ENCODE measurements around the gene EGFL8. TPM values are rescaled to one million over a fixed set of nuclear protein-coding genes. Genes with fewer than 3 reads are reported as not detected.

EGFL8 gene
- total and polyA plus RNA-seq, 2 of the 8 experiments (the other 6 are each of a cell fraction or from before 2014, with no cell fraction given), result 5.0 to 9.2 TPM

DNA sequence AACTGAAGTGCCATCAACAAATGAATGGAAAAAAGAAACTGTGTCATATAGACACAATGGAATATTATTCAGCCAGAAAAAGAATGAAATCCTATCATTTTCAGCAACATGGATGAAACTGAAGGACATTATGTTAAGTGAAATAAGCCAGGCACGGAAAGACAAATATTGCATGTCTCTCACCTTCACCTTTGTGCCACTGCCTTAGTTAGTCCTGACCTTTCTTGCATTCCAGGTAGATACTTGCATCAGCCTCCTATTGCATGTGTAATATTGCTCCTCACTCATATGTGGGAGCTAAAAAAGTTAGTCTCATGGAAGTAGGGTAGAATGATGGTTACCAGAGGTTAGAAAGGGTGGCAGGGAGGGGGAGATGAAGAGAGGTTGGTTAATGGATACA lies 44.6 kb downstream of the EGFL8 start:
- TF ChIP-seq NANOG (IDR thresholded peaks at IDR 0.05; ENCODE audit: insufficient read depth, low read depth, low read length, poor library complexity, severe bottlenecking) (no peak), SAP30 (IDR thresholded peaks at IDR 0.05; ENCODE audit: insufficient read depth, insufficient replicate concordance, low read length) (no peak), HDAC2 (IDR thresholded peaks at IDR 0.05; ENCODE audit: borderline replicate concordance in 1 of 2, low read depth in 2 of 2, low read length in 2 of 2) (no peak), KDM1A (IDR thresholded peaks at IDR 0.05; ENCODE audit: borderline replicate concordance, low read length) (no peak), SUZ12 (IDR thresholded peaks at IDR 0.05; ENCODE audit: low read length) (no peak), SIX5 (IDR thresholded peaks at IDR 0.05; ENCODE audit: low read depth, low read length) (no peak)
- H2BK15ac ChIP-seq (ENCODE audit: low read length), result no peak overlapping the region
- H2BK12ac ChIP-seq (ENCODE audit: low read depth, low read length), result no peak overlapping the region
- no peak overlapping the region for H3K14ac ChIP-seq (ENCODE audit: insufficient read length)
- no peak overlapping the region for H3K4me2 ChIP-seq (ENCODE audit: insufficient read depth in 1 of 2, low read depth in 2 of 2, low read length in 2 of 2)
- H4K20me1 ChIP-seq (replicated peaks in 1 of 2; ENCODE audit: control insufficient read depth in 1 of 2, insufficient read depth in 2 of 2, low read length in 2 of 2), result no peaks in the 10 kb centered on the region
- no peak overlapping the region for H3K23ac ChIP-seq (ENCODE audit: insufficient read length)
- H3K27me3 ChIP-seq (replicated peaks in 1 of 4; ENCODE audit: control insufficient read depth in 3 of 4, extremely low read depth in 1 of 4, insufficient read depth in 3 of 4, low read length in 3 of 4), result no peaks in the 10 kb centered on the region
- no peaks in the 10 kb centered on the region for H3K79me2 ChIP-seq (ENCODE audit: control insufficient read depth in 1 of 2, insufficient read depth in 2 of 2, low read length in 2 of 2)
- no peak overlapping the region for H2BK20ac ChIP-seq (ENCODE audit: low read length)
- no peak overlapping the region for H3K4me3 ChIP-seq (ENCODE audit: extremely low read depth in 1 of 4, insufficient read depth in 2 of 4, low read depth in 3 of 4, low read length in 4 of 4)
- no peak overlapping the region for H2BK120ac ChIP-seq (replicated peaks; ENCODE audit: low read depth, low read length)
- no peaks in the 10 kb centered on the region for H3K23me2 ChIP-seq (ENCODE audit: low read depth, low read length)
- no peak overlapping the region for H3K9ac ChIP-seq (replicated peaks in 1 of 4; ENCODE audit: extremely low read depth in 1 of 4, low read depth in 3 of 4, low read length in 3 of 4)
- FAIRE-seq (no peak), DNase-seq (ENCODE audit: low read depth in 1 of 2, low spot score in 2 of 2) (no peak)
- H2AK5ac ChIP-seq (ENCODE audit: low read depth, low read length), result no peak overlapping the region
- no peak overlapping the region for H4K5ac ChIP-seq (ENCODE audit: insufficient read length, low read depth, low read length)
- H2AFZ ChIP-seq (ENCODE audit: low read length), result no peak overlapping the region
- H3K36me3 ChIP-seq (ENCODE audit: control insufficient read depth in 2 of 4, insufficient read depth in 4 of 4, low read length in 3 of 4), result no peaks in the 10 kb centered on the region
- ChIA-PET POLR2A (ENCODE audit: partially characterized antibody) (no interaction called here), CTCF (ENCODE audit: partially characterized antibody) (no interaction called here)
- H3K9me3 ChIP-seq (ENCODE audit: insufficient read depth in 2 of 2, low read depth in 1 of 2, low read length in 1 of 2), result no peaks in the 10 kb centered on the region
- no peak overlapping the region for H3K56ac ChIP-seq (replicated peaks; ENCODE audit: insufficient read length, low read depth, low read length)
- H2BK5ac ChIP-seq (ENCODE audit: low read depth, low read length), result no peak overlapping the region
- H3K4me1 ChIP-seq (replicated peaks in 1 of 4; ENCODE audit: control insufficient read depth in 3 of 4, insufficient read depth in 4 of 4, low read length in 3 of 4), result no peaks in the 10 kb centered on the region
- H3K18ac ChIP-seq (ENCODE audit: extremely low read depth, low read length), result no peak overlapping the region
- H3K79me1 ChIP-seq (ENCODE audit: low read depth, low read length), result no peaks in the 10 kb centered on the region; the same call in 1 of the 2 replicates
- no peak overlapping the region for H4K8ac ChIP-seq (ENCODE audit: extremely low read depth, insufficient read depth, low read length)
- H3K4ac ChIP-seq (replicated peaks; ENCODE audit: insufficient read length, low read depth, low read length), result no peak overlapping the region
- WGBS, 2 experiments (ENCODE audit: extremely low coverage in 1 of 2, insufficient coverage in 1 of 2, insufficient read length in 1 of 2, insufficient replicate concordance in 2 of 2, low coverage in 1 of 2, low lambda C conversion rate in 2 of 2, missing lambda C conversion rate in 1 of 2), result 96% methylated on average over 1 of the region's 1 CpG; no CpG with 5 or more reads in 1 of the 2 experiments
- no peak overlapping the region for H4K91ac ChIP-seq (replicated peaks; ENCODE audit: insufficient read length, low read length)
- no peak overlapping the region for H3K27ac ChIP-seq (ENCODE audit: low read depth, low read length)

Measured in H1 (cell line).